Breast epithelium (tissue), 4 donors: ENCODE measurements around the gene IRF5. TPM values are rescaled to one million over a fixed set of nuclear protein-coding genes. Genes with fewer than 3 reads are reported as not detected.
A peak's percentile ranks its signal among the peaks of the same experiment; 100 is the strongest.

Source experiments
- DNase-seq, 2 donors: peaks; one replicate each; pipeline ENCODE4 v3.0.0-alpha.2; 2019; ENCODE audit warnings: low spot score in 2 of 2
- H3K27ac ChIP-seq, 2 donors: fragments of 200-600 bp; sonication (generic) in 1 of 2; one replicate each; pipeline ENCODE4 v1.5.1; 2016 to 2019; ENCODE audit warnings: mild to moderate bottlenecking in 1 of 2
- H3K27me3 ChIP-seq, 2 donors: fragments of 200-600 bp; sonication (generic) in 1 of 2; one replicate each; pipeline versions ENCODE4 v1.5.1 to v1.6.0; 2017 to 2019; ENCODE audit warnings: control low read depth in 1 of 2, mild to moderate bottlenecking in 1 of 2
- H3K36me3 ChIP-seq: fragments of 200-600 bp; one replicate; pipeline ENCODE4 v1.5.1; 2019
- H3K4me1 ChIP-seq, 2 donors: fragments of 200-600 bp; sonication (generic); one replicate each; pipeline ENCODE4 v1.5.1; 2016 to 2019; ENCODE audit warnings: control low read depth in 1 of 2
- H3K4me3 ChIP-seq, 3 donors: fragments of 200-600 bp; sonication (generic); 1 replicate in 2 of 3; 2 replicates in 1 of 3; pipeline ENCODE4 v1.5.1; 2016 to 2019; ENCODE audit warnings: mild to moderate bottlenecking in 3 of 3, moderate library complexity in 2 of 3
- H3K9me3 ChIP-seq, 2 donors: fragments of 200-600 bp; sonication (generic) in 1 of 2; one replicate each; pipeline ENCODE4 v1.5.1; 2016 to 2019; ENCODE audit warnings: control low read depth in 1 of 2
- CTCF ChIP-seq, 3 donors: fragments of 450-650 bp; IDR thresholded peaks; one replicate each; pipeline ENCODE4 v1.5.1; 2016 to 2017; ENCODE audit warnings: antibody characterized with exemption in 3 of 3, mild to moderate bottlenecking in 3 of 3, moderate library complexity in 3 of 3
- POLR2A ChIP-seq: fragments of 450-650 bp; IDR thresholded peaks from one replicate; pipeline ENCODE4 v1.6.1; 2016; ENCODE audit warnings: antibody characterized with exemption, mild to moderate bottlenecking, moderate library complexity
- POLR2AphosphoS5 ChIP-seq, 3 donors: sonication (generic); formaldehyde crosslinking; IDR thresholded peaks; one replicate each; pipeline ENCODE4 v1.6.1; 2017; ENCODE audit warnings: antibody characterized with exemption in 3 of 3
- intact Hi-C: fragments of 100-400 bp; cut with DNase I; formaldehyde crosslinking; loops from one replicate; pipeline ENCODE4 v1.15.1; 2023; ENCODE audit warnings: low total_unique reads
- total RNA-seq, 3 donors: library from RNA; depleted of rRNA; stranded (reverse); fragments of >200 nt; gene quantifications; one replicate each; pipeline ENCODE4 v1.1.0, GENCODE V29; 2016

Gene IRF5
- total RNA-seq, 3 donors from 2014 or later, result 4.6 to 19.4 (median 11.1) TPM

GRCh38 chr7:128890306-128891109, 47.2 kb upstream of the IRF5 start:
- no peak for DNase-seq
- no peak for TF ChIP-seq POLR2AphosphoS5 (IDR thresholded peaks at IDR 0.05)
- no peak for TF ChIP-seq POLR2A
- TF ChIP-seq CTCF (IDR thresholded peaks at IDR 0.05), result no peak
- H3K4me1 ChIP-seq, result no peaks in the 10 kb centered on the region
- H3K27ac ChIP-seq, result no peak overlapping the region
- peak overlapping the region; percentile 17 to 68 (median 54) for H3K4me3 ChIP-seq
- intact Hi-C loops, result no loop called here
- peaks cover 0 to 4% of the 10 kb centered on the region in 2 donors for H3K27me3 ChIP-seq
- H3K36me3 ChIP-seq, result no peaks in the 10 kb centered on the region
- no peaks in the 10 kb centered on the region for H3K9me3 ChIP-seq

GRCh38 chr7:128891110-128891941, 46.4 kb upstream of the IRF5 start:
- Histone ChIP-seq H3K36me3 (no peaks in the 10 kb centered on the region), H3K9me3 (no peaks in the 10 kb centered on the region), H3K27me3 (peaks cover 0 to 4% of the 10 kb centered on the region in 2 donors), H3K4me3 (peak overlapping the region; percentile 17 to 68 (median 54)), H3K27ac (no peak overlapping the region), H3K4me1 (no peaks in the 10 kb centered on the region)
- intact Hi-C loops, result no loop called here
- TF ChIP-seq CTCF (IDR thresholded peaks at IDR 0.05), result no peak
- TF ChIP-seq POLR2AphosphoS5 (IDR thresholded peaks at IDR 0.05), result no peak
- DNase-seq, result no peak

GRCh38 chr7:128891942-128892269, 45.8 kb upstream of the IRF5 start:
- TF ChIP-seq POLR2A (no peak), POLR2AphosphoS5 (IDR thresholded peaks at IDR 0.05) (no peak), CTCF (IDR thresholded peaks at IDR 0.05) (no peak)
- Histone ChIP-seq H3K4me1 (no peaks in the 10 kb centered on the region), H3K9me3 (no peaks in the 10 kb centered on the region), H3K27me3 (peaks cover 0 to 4% of the 10 kb centered on the region in 2 donors), H3K27ac (no peak overlapping the region), H3K4me3 (no peak overlapping the region), H3K36me3 (no peaks in the 10 kb centered on the region)
- intact Hi-C loops, result no loop called here
- DNase-seq, result no peak

- TF ChIP-seq CTCF (IDR thresholded peaks at IDR 0.05), result no peak
- TF ChIP-seq POLR2A, result no peak
- TF ChIP-seq POLR2AphosphoS5 (IDR thresholded peaks at IDR 0.05), result no peak
- H3K4me1 ChIP-seq, result no peaks in the 10 kb centered on the region
- intact Hi-C loops, result no loop called here
- no peak overlapping the region for H3K27ac ChIP-seq
- no peak overlapping the region for H3K4me3 ChIP-seq
- no peaks in the 10 kb centered on the region for H3K9me3 ChIP-seq
- H3K27me3 ChIP-seq, result peaks cover 0 to 4% of the 10 kb centered on the region in 2 donors
- DNase-seq, result no peak
- H3K36me3 ChIP-seq, result no peaks in the 10 kb centered on the region
These were observed 45.0 kb upstream of the IRF5 start for GRCh38 chr7:128892521-128893250.
